ENCODE data around the gene ALDH8A1. TPM values are rescaled to one million over a fixed set of nuclear protein-coding genes. Genes with fewer than 3 reads are reported as not detected.

Gene ALDH8A1
- total RNA-seq, 1 donor from 2014 or later, result 0.15 TPM

DNA sequence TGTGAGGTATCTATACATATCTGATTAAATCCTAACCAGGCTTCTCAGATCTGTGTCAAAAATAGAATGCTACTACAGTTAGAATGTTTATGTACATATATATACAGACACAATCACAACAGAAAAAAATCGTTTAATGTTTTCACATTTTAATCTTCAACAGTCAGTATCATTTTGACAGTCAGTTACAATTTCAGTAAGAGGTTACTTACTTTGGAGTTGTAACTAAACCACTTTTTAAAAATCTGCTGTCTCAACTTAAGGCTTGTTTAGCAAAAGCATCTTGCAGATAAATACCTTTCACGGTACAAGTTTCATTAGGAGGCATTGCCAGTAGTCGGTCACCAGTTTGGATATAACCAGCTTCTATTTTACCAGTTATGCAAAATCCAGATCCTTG, 32.3 kb upstream of the ALDH8A1 start:
- Mint-ChIP-seq H3K27me3 (ENCODE audit: unreplicated experiment) (peaks cover 2% of the 10 kb centered on the region), H3K9me3 (ENCODE audit: unreplicated experiment) (no peaks in the 10 kb centered on the region), H3K4me3 (ENCODE audit: unreplicated experiment) (no peak overlapping the region), H3K36me3 (ENCODE audit: low read depth, unreplicated experiment) (peaks cover 17% of the 10 kb centered on the region), H3K4me1 (ENCODE audit: unreplicated experiment) (peaks cover 29% of the 10 kb centered on the region), H3K27ac (ENCODE audit: unreplicated experiment) (no peak overlapping the region)
- DNase-seq (ENCODE audit: low spot score), result no peak
- TF ChIP-seq, protein P1, sequence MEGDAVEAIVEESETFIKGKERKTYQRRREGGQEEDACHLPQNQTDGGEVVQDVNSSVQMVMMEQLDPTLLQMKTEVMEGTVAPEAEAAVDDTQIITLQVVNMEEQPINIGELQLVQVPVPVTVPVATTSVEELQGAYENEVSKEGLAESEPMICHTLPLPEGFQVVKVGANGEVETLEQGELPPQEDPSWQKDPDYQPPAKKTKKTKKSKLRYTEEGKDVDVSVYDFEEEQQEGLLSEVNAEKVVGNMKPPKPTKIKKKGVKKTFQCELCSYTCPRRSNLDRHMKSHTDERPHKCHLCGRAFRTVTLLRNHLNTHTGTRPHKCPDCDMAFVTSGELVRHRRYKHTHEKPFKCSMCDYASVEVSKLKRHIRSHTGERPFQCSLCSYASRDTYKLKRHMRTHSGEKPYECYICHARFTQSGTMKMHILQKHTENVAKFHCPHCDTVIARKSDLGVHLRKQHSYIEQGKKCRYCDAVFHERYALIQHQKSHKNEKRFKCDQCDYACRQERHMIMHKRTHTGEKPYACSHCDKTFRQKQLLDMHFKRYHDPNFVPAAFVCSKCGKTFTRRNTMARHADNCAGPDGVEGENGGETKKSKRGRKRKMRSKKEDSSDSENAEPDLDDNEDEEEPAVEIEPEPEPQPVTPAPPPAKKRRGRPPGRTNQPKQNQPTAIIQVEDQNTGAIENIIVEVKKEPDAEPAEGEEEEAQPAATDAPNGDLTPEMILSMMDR (IDR thresholded peaks at IDR 0.05; ENCODE audit: unreplicated experiment), result no peak

DNA sequence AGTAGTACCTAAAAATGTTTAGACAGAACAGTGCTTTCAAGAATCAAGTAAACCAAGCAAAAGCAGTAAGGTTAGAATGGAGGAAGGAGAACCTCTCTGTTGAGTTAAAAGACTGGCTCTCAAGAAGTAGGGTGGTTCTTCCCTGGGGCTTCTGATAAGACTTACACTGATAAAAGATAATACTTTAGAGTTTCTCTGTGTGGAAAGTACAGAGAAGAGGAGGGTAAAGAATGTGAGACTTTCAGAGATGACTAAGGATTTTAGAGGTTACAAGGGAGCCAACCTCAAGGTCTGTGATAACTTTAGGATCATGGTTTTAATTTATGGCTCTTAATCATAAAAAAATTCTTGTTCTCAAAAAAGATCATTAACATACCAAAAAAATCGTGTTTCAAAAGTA, 30.9 kb upstream of the ALDH8A1 start:
- H3K4me1 Mint-ChIP-seq (ENCODE audit: unreplicated experiment), result peaks cover 23% of the 10 kb centered on the region
- peak overlapping the region; percentile 58 for H3K27ac Mint-ChIP-seq (ENCODE audit: unreplicated experiment)

DNA sequence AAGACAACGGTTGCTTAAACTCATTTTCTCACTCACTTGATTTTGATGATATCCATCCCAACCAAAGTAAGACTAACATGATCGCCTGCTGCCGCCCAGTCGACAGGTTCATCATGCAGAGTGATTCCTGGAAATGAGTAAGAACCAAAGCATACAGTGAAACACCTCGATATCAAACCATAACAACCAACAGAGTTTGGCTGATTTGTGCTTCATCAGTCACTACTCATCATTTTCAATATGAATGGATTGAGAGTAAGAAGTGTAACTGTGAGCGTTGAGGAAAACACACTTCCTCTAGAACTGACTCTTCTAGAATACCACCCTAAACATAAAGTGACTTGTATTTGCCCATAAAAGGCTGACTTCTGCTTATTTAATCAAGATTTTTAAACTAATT, 29.2 kb upstream of the ALDH8A1 start:
- TF ChIP-seq, protein P1 (IDR thresholded peaks at IDR 0.05; ENCODE audit: unreplicated experiment), result no peak
- peaks cover 21% of the 10 kb centered on the region for H3K36me3 Mint-ChIP-seq (ENCODE audit: low read depth, unreplicated experiment)
- no peak overlapping the region for H3K27ac Mint-ChIP-seq (ENCODE audit: unreplicated experiment)
- H3K27me3 Mint-ChIP-seq (ENCODE audit: unreplicated experiment), result peaks cover 2% of the 10 kb centered on the region
- H3K4me1 Mint-ChIP-seq (ENCODE audit: unreplicated experiment), result peaks cover 17% of the 10 kb centered on the region
- H3K4me3 Mint-ChIP-seq (ENCODE audit: unreplicated experiment), result no peak overlapping the region
- H3K9me3 Mint-ChIP-seq (ENCODE audit: unreplicated experiment), result no peaks in the 10 kb centered on the region
- no peak for DNase-seq (ENCODE audit: low spot score)

More for the DNA sequence above, 30.9 kb upstream of the ALDH8A1 start:
- no peak overlapping the region for H3K4me3 Mint-ChIP-seq (ENCODE audit: unreplicated experiment)
- no peak for DNase-seq (ENCODE audit: low spot score)
- no peaks in the 10 kb centered on the region for H3K9me3 Mint-ChIP-seq (ENCODE audit: unreplicated experiment)
- peaks cover 2% of the 10 kb centered on the region for H3K27me3 Mint-ChIP-seq (ENCODE audit: unreplicated experiment)
- H3K36me3 Mint-ChIP-seq (ENCODE audit: low read depth, unreplicated experiment), result peaks cover 17% of the 10 kb centered on the region
- TF ChIP-seq, protein P1 (IDR thresholded peaks at IDR 0.05; ENCODE audit: unreplicated experiment), result no peak

DNA sequence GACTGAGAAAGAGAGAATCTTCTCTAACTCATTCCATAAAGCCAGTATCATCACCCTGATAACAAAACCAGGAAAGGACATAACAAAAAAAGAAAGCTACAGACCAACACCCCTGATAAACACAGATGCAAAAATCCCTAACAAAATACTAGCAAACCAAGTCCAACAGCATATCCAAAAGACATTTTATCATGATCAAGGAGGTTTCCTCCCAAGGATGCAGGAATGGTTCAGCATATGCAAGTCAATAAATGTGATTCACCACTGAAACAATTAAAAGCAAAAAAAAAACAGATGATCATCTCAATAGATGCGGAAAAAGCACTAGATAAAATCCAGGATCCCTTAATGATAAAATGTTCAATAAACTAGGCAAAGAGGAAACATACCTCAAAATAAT, 24.5 kb upstream of the ALDH8A1 start:
- H3K36me3 Mint-ChIP-seq (ENCODE audit: low read depth, unreplicated experiment), result peaks cover 9% of the 10 kb centered on the region
- no peak overlapping the region for H3K4me3 Mint-ChIP-seq (ENCODE audit: unreplicated experiment)
- peaks cover 5% of the 10 kb centered on the region for H3K4me1 Mint-ChIP-seq (ENCODE audit: unreplicated experiment)
- no peak overlapping the region for H3K27ac Mint-ChIP-seq (ENCODE audit: unreplicated experiment)
- DNase-seq (ENCODE audit: low spot score), result no peak
- no peaks in the 10 kb centered on the region for H3K27me3 Mint-ChIP-seq (ENCODE audit: unreplicated experiment)
- no peaks in the 10 kb centered on the region for H3K9me3 Mint-ChIP-seq (ENCODE audit: unreplicated experiment)
- TF ChIP-seq, protein P1 (IDR thresholded peaks at IDR 0.05; ENCODE audit: unreplicated experiment), result no peak

DNA sequence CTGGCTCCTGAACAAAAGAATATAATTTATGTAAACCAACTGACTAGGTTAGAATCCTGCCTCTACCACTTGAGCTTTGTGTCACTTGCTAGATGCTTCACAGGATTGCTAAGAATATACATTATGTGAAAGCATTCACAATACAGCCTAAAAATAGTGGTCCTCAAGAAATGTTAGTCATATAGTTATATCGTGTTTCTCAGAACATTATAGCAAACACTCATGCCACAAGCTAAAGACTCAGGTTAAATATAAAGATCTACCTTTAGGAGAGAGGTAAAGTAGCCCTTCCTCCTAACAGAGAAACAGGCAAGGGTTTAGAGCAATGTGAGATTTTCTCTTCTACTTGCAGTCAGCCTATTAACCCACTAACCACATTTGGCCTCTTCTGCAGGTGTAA, 17.8 kb upstream of the ALDH8A1 start:
- Mint-ChIP-seq H3K4me3 (ENCODE audit: unreplicated experiment) (no peak overlapping the region), H3K27me3 (ENCODE audit: unreplicated experiment) (no peaks in the 10 kb centered on the region), H3K36me3 (ENCODE audit: low read depth, unreplicated experiment) (no peaks in the 10 kb centered on the region), H3K4me1 (ENCODE audit: unreplicated experiment) (peaks cover 2% of the 10 kb centered on the region), H3K9me3 (ENCODE audit: unreplicated experiment) (no peaks in the 10 kb centered on the region), H3K27ac (ENCODE audit: unreplicated experiment) (no peak overlapping the region)
- no peak for DNase-seq (ENCODE audit: low spot score)
- TF ChIP-seq, protein P1 (IDR thresholded peaks at IDR 0.05; ENCODE audit: unreplicated experiment), result no peak

Measured in endothelial cell (in vitro differentiated cells).